AG04450 (cell line): Measurements from ENCODE around the gene TMEM131. TPM values are rescaled to one million over a fixed set of nuclear protein-coding genes. Genes with fewer than 3 reads are reported as not detected.
A peak's percentile ranks its signal among the peaks of the same experiment; 100 is the strongest.
"Not testable (repeated sequence)": the region's sequence is repeated elsewhere in the genome, so short reads cannot be mapped to it uniquely, and the experiment has no call there.

Experiments used
- CTCF ChIA-PET: fragments of 300-600, 350-600 bp; formaldehyde crosslinking; extraction: SDS; loops from one replicate; lab custom pipeline; 2022; ENCODE audit warnings: antibody characterized with exemption, inconsistent platforms; lab: Charles Lee
- POLR2A ChIA-PET: fragments of 350-600 bp; formaldehyde crosslinking; extraction: SDS; loops from one replicate; lab custom pipeline; 2021; ENCODE audit warnings: antibody characterized with exemption, inconsistent platforms; lab: Yijun Ruan, JAX
- DNase-seq: peaks from one replicate; pipeline ENCODE4 v3.0.0-alpha.2; 2011; ENCODE audit warnings: low read depth, low spot score
- H3K27ac ChIP-seq: one replicate; pipeline ENCODE4 v1.5.1; 2012; ENCODE audit warnings: low read depth, low read length, control low read depth
- H3K27me3 ChIP-seq: one replicate; pipeline ENCODE4 v1.6.0; 2012; ENCODE audit warnings: low read length; ENCODE audit not compliant: control insufficient read depth, insufficient read depth
- H3K4me3 ChIP-seq: 2 replicates; pipeline ENCODE4 v1.5.1; 2011; ENCODE audit warnings: mild to moderate bottlenecking, low read depth, low read length, control low read depth
- H3K9me3 ChIP-seq: 2 replicates; pipeline ENCODE4 v1.5.1; 2012; ENCODE audit warnings: low read length; ENCODE audit not compliant: control insufficient read depth, insufficient read depth
- polyA plus RNA-seq: library from polyadenylated mRNA; depleted of rRNA; stranded (reverse); fragments of >200 nt; gene quantifications from 2 replicates; pipeline ENCODE4 v1.2.3, GENCODE V29; 2011
- TF ChIP-seq, protein P1 (sequence below): IDR thresholded peaks from 2 replicates; pipeline ENCODE4 v1.5.1; 2011; ENCODE audit warnings: low read depth, low read length, control low read depth, inconsistent platforms

TMEM131 gene
- polyA plus RNA-seq, 1 experiment: 24.4 TPM

DNA sequence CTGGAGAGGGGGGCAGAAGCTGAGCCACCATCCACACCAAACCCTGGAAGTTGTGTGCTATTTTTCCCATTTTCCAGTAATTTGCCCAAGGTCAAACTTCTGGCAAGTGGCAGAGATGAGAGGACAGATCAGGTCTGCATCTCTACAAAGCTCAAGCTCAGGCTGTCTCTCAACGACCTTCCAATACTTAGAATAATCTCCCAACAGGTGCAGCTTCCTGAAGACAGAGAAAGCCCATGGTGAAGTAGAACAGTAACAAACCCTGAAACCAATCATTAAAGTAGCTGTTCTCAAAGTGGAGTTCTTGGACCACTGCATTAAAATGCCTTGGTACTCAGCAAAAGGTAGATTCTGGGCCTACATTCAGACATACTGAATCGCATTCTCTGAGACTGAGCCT, 37.6 kb downstream of the TMEM131 start:
- ChIA-PET POLR2A (interaction anchor here (1.0 kb wide), 1 partner anchor 9 kb away, joined by 3 read pairs; no protein-coding TSS in a partner anchor), CTCF (interaction anchor here (0.5 to 0.7 kb wide), 2 partner anchors 211 to 258 kb away, joined by 3 read pairs; no protein-coding TSS in a partner anchor)
- no peak for DNase-seq
- Histone ChIP-seq H3K27me3 (no peaks in the 10 kb centered on the region), H3K9me3 (no peaks in the 10 kb centered on the region), H3K4me3 (no peak overlapping the region), H3K27ac (no peak overlapping the region)
- TF ChIP-seq, protein P1, sequence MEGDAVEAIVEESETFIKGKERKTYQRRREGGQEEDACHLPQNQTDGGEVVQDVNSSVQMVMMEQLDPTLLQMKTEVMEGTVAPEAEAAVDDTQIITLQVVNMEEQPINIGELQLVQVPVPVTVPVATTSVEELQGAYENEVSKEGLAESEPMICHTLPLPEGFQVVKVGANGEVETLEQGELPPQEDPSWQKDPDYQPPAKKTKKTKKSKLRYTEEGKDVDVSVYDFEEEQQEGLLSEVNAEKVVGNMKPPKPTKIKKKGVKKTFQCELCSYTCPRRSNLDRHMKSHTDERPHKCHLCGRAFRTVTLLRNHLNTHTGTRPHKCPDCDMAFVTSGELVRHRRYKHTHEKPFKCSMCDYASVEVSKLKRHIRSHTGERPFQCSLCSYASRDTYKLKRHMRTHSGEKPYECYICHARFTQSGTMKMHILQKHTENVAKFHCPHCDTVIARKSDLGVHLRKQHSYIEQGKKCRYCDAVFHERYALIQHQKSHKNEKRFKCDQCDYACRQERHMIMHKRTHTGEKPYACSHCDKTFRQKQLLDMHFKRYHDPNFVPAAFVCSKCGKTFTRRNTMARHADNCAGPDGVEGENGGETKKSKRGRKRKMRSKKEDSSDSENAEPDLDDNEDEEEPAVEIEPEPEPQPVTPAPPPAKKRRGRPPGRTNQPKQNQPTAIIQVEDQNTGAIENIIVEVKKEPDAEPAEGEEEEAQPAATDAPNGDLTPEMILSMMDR: no peak

GRCh38 chr2:97957432-97958183, 38.1 kb downstream of the TMEM131 start:
- CTCF ChIA-PET: no interaction called here
- Histone ChIP-seq H3K9me3 (no peaks in the 10 kb centered on the region), H3K27me3 (no peaks in the 10 kb centered on the region), H3K4me3 (no peak overlapping the region), H3K27ac (no peak overlapping the region)
- DNase-seq: peak; percentile 18
- TF ChIP-seq, protein P1: no peak
- POLR2A ChIA-PET: interaction anchor here (1.0 kb wide), 1 partner anchor 9 kb away, joined by 3 read pairs; no protein-coding TSS in a partner anchor

GRCh38 chr2:97956753-97957152, 39.0 kb downstream of the TMEM131 start:
- DNase-seq, H3K27ac ChIP-seq, H3K4me3 ChIP-seq, CTCF ChIA-PET, H3K27me3 ChIP-seq, POLR2A ChIA-PET, H3K9me3 ChIP-seq: not testable (repeated sequence)

- CTCF ChIA-PET: no interaction called here
- H3K27me3 ChIP-seq: no peaks in the 10 kb centered on the region
- no peak overlapping the region for H3K27ac ChIP-seq
- TF ChIP-seq, protein P1: no peak
- DNase-seq: no peak
- POLR2A ChIA-PET: no interaction called here
- H3K4me3 ChIP-seq: no peak overlapping the region
- no peaks in the 10 kb centered on the region; the same call in 1 of the 2 replicates for H3K9me3 ChIP-seq
Observed at GRCh38 chr2:97953853-97954252, 41.9 kb downstream of the TMEM131 start.

GRCh38 chr2:97952357-97952756, 43.4 kb downstream of the TMEM131 start:
- Histone ChIP-seq H3K4me3 (no peak overlapping the region), H3K9me3 (no peaks in the 10 kb centered on the region; the same call in 1 of the 2 replicates), H3K27me3 (no peaks in the 10 kb centered on the region), H3K27ac (no peak overlapping the region)
- POLR2A ChIA-PET: no interaction called here
- no peak for DNase-seq
- TF ChIP-seq, protein P1: no peak
- CTCF ChIA-PET: no interaction called here
